Brain microvascular endothelial cell (primary cell): Measurements from ENCODE around the gene MYLK.

Experiments
- DNase-seq: peaks from one replicate; pipeline ENCODE4 v3.0.0-alpha.2; 2020
- H3K27ac ChIP-seq: fragments of 250-450 bp; sonication (Bioruptor Pico); 2 replicates; pipeline ENCODE4 v1.5.1; 2020; ENCODE audit warnings: mild to moderate bottlenecking, moderate library complexity
- H3K27me3 ChIP-seq: fragments of 250-450 bp; sonication (Bioruptor Pico); replicated peaks from 2 replicates; pipeline ENCODE4 v1.5.1; 2020; ENCODE audit warnings: mild to moderate bottlenecking
- H3K36me3 ChIP-seq: fragments of 250-450 bp; sonication (Bioruptor Pico); replicated peaks from 2 replicates; pipeline ENCODE4 v1.5.1; 2020; ENCODE audit warnings: mild to moderate bottlenecking
- H3K4me3 ChIP-seq: 2 replicates; pipeline ENCODE4 v1.5.1; 2011; ENCODE audit warnings: low read depth, mild to moderate bottlenecking, control low read depth, low read length, moderate library complexity
- in situ Hi-C: cut with HindIII; loops from 2 replicates; pipeline ENCODE4 v1.10.0; 2017; ENCODE audit warnings: low sequenced_read_pairs, low pct_ligation_motif_present
- TF ChIP-seq, protein P1 (sequence below): IDR thresholded peaks from 2 replicates; pipeline ENCODE4 v1.5.1; 2011; ENCODE audit warnings: low read depth, mild to moderate bottlenecking, moderate library complexity, low read length, control low read depth, inconsistent platforms; ENCODE audit errors: missing control alignments

The MYLK gene

DNA sequence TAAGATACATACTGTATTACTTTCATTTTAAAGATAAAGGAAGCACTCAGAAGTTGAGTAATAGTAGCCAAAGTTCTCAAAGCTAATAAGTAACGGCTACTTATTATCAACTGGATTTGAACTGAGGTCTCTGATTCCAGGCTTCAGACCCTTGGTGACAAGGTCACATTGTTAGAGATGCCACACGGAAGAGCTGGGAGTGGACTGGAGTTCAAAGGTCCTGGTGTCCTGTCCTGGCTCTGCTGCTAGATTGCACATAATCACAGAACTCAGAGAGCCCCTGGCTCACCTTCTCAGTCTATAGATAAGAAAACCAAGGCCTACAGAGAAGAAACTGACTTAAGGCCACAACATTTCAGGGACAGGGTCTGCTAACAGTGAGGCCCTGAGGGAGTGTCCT lies 75.3 kb downstream of the MYLK start:
- H3K27ac ChIP-seq = no peak overlapping the region

DNA sequence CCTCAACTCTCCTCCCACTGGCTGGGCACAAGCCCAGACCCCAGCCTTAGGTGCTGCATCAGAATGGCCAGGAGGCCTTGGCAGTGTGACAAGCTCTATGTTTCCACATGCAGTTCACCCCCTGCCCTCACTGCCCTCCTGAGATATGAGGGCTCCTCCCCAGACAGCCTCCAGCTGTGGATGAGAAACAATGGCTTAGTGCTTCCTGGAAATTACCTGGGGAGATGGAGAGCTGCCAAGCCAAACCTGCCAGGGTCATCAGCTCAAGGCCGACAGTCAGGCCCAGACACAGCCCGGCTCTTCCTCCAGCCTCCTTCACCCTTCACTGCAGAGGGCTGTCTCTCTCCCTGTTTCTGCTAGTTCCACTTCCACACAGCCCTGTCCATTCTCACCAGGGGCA lies 76.3 kb downstream of the MYLK start:
- no peak overlapping the region for H3K27ac ChIP-seq
- TF ChIP-seq, protein P1, sequence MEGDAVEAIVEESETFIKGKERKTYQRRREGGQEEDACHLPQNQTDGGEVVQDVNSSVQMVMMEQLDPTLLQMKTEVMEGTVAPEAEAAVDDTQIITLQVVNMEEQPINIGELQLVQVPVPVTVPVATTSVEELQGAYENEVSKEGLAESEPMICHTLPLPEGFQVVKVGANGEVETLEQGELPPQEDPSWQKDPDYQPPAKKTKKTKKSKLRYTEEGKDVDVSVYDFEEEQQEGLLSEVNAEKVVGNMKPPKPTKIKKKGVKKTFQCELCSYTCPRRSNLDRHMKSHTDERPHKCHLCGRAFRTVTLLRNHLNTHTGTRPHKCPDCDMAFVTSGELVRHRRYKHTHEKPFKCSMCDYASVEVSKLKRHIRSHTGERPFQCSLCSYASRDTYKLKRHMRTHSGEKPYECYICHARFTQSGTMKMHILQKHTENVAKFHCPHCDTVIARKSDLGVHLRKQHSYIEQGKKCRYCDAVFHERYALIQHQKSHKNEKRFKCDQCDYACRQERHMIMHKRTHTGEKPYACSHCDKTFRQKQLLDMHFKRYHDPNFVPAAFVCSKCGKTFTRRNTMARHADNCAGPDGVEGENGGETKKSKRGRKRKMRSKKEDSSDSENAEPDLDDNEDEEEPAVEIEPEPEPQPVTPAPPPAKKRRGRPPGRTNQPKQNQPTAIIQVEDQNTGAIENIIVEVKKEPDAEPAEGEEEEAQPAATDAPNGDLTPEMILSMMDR = no peak
- H3K36me3 ChIP-seq = no peaks in the 10 kb centered on the region
- no peaks in the 10 kb centered on the region for H3K27me3 ChIP-seq
- DNase-seq = no peak
- H3K4me3 ChIP-seq = no peak overlapping the region
- in situ Hi-C loops = no loop called here

More for the DNA sequence above, 75.3 kb downstream of the MYLK start:
- in situ Hi-C loops = no loop called here
- no peak for DNase-seq
- Histone ChIP-seq H3K36me3 (no peaks in the 10 kb centered on the region), H3K4me3 (no peak overlapping the region), H3K27me3 (no peaks in the 10 kb centered on the region)
- TF ChIP-seq, protein P1 = no peak

DNA sequence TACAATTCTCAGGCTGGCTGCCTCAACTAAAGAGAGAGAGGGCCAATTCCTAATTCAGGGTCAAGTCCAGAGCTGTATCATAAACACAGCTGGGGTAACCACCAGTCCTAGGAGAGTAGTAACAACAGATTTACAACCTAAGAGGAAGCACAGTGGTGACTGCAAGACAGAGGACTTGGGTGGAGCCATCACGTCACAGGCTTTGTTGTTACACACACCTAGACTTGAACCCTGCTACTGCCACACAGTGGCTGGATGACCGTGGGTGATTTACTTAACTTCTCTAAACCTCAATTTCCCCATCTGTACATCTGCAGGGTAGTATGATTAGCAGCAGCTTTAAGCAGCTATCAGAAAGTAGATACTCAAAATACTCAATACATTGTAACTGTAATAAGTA lies 78.6 kb downstream of the MYLK start:
- Histone ChIP-seq H3K27ac (no peak overlapping the region), H3K4me3 (no peak overlapping the region), H3K36me3 (no peaks in the 10 kb centered on the region), H3K27me3 (no peaks in the 10 kb centered on the region)
- no peak for DNase-seq
- TF ChIP-seq, protein P1 = no peak
- in situ Hi-C loops = no loop called here

DNA sequence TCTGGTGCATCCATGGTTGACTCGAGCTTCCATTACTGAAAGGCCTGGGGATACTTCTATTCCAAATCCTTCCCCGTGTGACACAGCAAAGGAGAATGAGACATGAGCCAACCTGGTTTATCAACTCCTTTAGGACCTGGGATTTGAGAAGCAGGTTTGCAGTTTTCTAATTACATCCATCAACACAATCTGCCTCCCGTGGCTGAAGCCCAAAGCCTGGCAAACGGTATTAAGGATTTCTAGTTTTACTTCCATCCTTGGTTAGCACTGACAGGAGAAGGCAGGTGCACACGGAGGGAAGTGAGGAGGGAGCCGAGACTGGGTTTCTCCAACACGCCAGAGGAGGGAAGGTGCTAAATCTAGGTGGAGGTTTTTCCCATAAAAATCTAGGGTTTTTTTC lies 79.0 kb downstream of the MYLK start:
- DNase-seq = no peak
- Histone ChIP-seq H3K4me3 (no peak overlapping the region), H3K27me3 (no peaks in the 10 kb centered on the region), H3K36me3 (no peaks in the 10 kb centered on the region), H3K27ac (no peak overlapping the region)
- in situ Hi-C loops = no loop called here
- TF ChIP-seq, protein P1 = no peak

DNA sequence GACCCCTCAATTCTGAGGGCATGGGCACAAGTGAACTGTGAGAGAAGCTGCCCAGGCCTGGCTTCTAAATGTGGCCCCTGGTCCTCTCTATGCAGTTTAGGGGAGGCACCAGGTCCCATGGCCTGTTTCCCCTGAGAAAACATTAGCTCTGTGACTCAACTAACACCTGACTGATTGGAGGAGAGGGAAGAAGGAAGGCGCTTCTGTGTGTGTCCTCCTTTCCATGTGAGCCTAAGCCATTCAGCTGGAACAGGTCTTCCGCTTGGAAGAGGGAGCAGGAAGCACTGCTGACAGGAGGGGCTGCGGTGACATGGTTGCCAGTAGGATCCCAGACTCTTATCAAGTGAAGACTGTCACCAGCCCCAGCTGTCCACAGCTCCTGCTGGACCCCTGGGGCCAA lies 79.5 kb downstream of the MYLK start:
- no peak overlapping the region for H3K4me3 ChIP-seq
- H3K36me3 ChIP-seq = no peaks in the 10 kb centered on the region
- TF ChIP-seq, protein P1 = no peak
- DNase-seq = no peak
- in situ Hi-C loops = no loop called here
- H3K27ac ChIP-seq = no peak overlapping the region
- H3K27me3 ChIP-seq = no peaks in the 10 kb centered on the region

DNA sequence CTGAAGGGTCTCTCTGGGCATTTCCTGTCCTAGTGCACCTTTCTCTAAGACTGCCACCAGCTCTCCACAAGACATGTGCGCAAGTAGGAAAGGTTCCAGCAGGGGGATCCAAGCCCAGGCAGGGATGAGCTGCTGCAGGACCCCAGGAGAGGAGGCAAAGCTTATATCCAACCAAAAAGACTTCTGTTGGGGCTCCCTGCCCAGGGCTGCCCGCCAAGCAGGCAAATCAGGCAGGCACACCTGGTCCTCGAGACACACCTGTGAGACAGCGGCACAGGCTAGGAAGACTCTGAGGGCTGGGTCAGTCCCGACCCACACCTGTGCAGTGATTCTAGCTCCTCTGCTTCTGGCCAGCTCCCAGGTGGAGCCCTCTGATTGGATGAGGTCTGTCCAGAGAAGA lies 80.6 kb downstream of the MYLK start:
- no peaks in the 10 kb centered on the region for H3K36me3 ChIP-seq
- no peak overlapping the region for H3K4me3 ChIP-seq
- TF ChIP-seq, protein P1 = no peak
- in situ Hi-C loops = no loop called here
- DNase-seq = no peak
- H3K27me3 ChIP-seq = no peaks in the 10 kb centered on the region
- no peak overlapping the region for H3K27ac ChIP-seq
